Measurements from ENCODE around the gene DCUN1D2. TPM values are rescaled to one million over a fixed set of nuclear protein-coding genes. Genes with fewer than 3 reads are reported as not detected.
A peak's percentile ranks its signal among the peaks of the same experiment; 100 is the strongest.

The DCUN1D2 gene
- total RNA-seq, 1 donor from 2014 or later: 24.6 TPM

DNA sequence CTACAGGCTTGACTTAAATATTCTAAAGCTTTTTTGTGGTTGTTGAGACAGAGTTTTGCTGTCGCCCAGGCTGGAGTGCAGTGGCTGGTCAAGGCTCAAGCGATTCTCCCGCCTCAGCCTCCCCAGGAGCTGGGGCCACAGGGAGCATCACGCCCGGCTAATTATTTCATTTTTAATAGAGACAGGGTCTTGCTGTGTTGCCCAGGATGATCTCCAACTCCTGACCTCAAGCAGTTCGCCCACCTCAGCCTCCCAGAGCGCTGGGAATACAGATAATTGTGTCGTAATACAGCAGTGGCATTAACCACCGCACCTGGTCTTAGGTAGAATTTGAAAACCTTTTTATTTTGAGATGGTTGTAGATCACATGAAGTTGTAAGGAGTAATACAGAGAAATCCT lies 1.5 kb upstream of the DCUN1D2 start:
- intact Hi-C loops (cut with DNase I): no loop called here
- Histone ChIP-seq H3K4me1 (peaks cover 40% of the 10 kb centered on the region), H3K4me3 (peak overlapping the region; percentile 91), H3K36me3 (peaks cover 22% of the 10 kb centered on the region), H3K27ac (no peak overlapping the region), H3K27me3 (no peaks in the 10 kb centered on the region), H3K9me3 (no peaks in the 10 kb centered on the region)
- ATAC-seq (no peak), DNase-seq (no peak)
- TF ChIP-seq, protein P1, sequence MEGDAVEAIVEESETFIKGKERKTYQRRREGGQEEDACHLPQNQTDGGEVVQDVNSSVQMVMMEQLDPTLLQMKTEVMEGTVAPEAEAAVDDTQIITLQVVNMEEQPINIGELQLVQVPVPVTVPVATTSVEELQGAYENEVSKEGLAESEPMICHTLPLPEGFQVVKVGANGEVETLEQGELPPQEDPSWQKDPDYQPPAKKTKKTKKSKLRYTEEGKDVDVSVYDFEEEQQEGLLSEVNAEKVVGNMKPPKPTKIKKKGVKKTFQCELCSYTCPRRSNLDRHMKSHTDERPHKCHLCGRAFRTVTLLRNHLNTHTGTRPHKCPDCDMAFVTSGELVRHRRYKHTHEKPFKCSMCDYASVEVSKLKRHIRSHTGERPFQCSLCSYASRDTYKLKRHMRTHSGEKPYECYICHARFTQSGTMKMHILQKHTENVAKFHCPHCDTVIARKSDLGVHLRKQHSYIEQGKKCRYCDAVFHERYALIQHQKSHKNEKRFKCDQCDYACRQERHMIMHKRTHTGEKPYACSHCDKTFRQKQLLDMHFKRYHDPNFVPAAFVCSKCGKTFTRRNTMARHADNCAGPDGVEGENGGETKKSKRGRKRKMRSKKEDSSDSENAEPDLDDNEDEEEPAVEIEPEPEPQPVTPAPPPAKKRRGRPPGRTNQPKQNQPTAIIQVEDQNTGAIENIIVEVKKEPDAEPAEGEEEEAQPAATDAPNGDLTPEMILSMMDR (IDR thresholded peaks at IDR 0.05): no peak

GRCh38 chr13:113491418-113491883 lies 940 bp upstream of the DCUN1D2 start:
- peak overlapping the region; percentile 85 for H3K27ac ChIP-seq
- ATAC-seq: peak; percentile 6
- H3K4me3 ChIP-seq: peak overlapping the region; percentile 91
- peaks cover 17% of the 10 kb centered on the region for H3K36me3 ChIP-seq
- TF ChIP-seq, protein P1 (IDR thresholded peaks at IDR 0.05): no peak
- peaks cover 40% of the 10 kb centered on the region for H3K4me1 ChIP-seq
- no peaks in the 10 kb centered on the region for H3K9me3 ChIP-seq
- DNase-seq: no peak
- intact Hi-C loops (cut with DNase I): no loop called here
- no peaks in the 10 kb centered on the region for H3K27me3 ChIP-seq

DNA sequence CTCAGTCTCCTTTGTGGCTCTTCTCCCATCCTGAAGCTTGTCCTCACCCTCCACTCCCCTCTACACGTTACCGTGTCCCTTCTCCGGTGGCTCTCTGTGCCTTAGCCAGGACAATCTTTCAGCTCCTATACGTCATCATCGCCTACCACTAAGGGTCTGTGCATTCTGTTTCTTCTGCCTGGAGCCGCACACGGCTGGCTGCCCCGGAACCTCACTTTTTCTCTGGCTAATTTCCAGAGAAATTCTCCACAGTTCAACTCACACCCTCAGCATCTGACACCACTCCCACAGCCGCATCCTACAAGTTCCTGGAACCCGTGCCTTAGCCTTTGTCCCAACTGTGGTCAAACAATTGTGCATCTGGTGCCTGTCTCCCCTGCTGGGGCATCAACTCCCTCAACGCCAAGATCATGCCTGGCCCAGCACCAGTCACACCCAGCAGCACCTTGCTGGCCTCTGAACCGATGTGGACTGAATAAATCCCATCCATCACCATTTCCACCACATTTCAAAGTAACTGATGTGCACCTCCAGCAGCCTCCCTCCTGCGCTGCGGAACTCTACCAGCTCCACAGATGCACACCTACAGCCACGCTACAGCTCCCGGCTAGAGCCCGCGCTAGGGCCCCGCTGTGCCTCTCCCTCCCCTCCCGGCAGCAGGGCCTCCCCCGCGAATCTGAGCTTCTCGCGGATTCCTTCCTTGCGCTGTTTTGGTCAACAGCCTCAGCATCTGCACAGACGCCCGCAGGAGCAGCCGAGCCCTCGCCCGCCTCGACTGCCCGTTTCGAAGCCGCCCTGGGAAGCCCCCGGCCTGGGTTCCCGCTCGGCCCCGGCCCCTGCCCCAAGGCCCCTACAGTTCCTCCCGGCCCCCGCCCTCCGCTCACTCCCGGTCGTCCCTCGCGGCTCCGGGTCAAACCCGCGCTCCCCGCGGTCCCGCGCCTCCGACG lies 689 bp downstream of the DCUN1D2 start:
- no peaks in the 10 kb centered on the region for H3K9me3 ChIP-seq
- peak; percentile 6 for ATAC-seq
- no peaks in the 10 kb centered on the region for H3K27me3 ChIP-seq
- TF ChIP-seq, protein P1 (IDR thresholded peaks at IDR 0.05): no peak
- DNase-seq: no peak
- intact Hi-C loops (cut with DNase I): no loop called here
- H3K4me3 ChIP-seq: peak overlapping the region; percentile 91
- peak overlapping the region; percentile 85 for H3K27ac ChIP-seq
- H3K4me1 ChIP-seq: peaks cover 40% of the 10 kb centered on the region
- H3K36me3 ChIP-seq: peaks cover under 1% of the 10 kb centered on the region

DNA sequence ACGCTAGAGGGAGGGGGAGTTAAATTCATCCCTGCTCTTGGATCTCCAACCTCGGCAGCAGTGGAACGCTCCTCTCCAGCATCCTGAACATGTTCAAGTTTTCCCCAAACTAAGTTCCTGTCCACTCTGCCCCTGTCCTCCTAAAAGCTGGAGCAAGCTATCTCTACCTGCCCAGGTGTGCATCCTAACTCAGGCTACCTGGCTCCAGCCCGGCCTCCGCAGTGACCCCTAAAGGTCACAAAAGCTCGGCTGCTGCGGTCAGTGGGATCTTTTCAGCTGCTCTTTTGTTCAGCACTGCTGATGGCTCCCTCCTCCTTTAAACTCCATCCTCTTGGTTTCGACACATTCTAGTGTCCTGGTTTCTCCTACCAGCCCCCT lies 1.4 kb downstream of the DCUN1D2 start:
- Histone ChIP-seq H3K9me3 (no peaks in the 10 kb centered on the region), H3K4me1 (peaks cover 40% of the 10 kb centered on the region), H3K27ac (no peak overlapping the region), H3K27me3 (no peaks in the 10 kb centered on the region), H3K36me3 (no peaks in the 10 kb centered on the region), H3K4me3 (peak overlapping the region; percentile 91)
- intact Hi-C loops (cut with DNase I): no loop called here
- ATAC-seq (no peak), DNase-seq (no peak)
- TF ChIP-seq, protein P1 (IDR thresholded peaks at IDR 0.05): no peak

DNA sequence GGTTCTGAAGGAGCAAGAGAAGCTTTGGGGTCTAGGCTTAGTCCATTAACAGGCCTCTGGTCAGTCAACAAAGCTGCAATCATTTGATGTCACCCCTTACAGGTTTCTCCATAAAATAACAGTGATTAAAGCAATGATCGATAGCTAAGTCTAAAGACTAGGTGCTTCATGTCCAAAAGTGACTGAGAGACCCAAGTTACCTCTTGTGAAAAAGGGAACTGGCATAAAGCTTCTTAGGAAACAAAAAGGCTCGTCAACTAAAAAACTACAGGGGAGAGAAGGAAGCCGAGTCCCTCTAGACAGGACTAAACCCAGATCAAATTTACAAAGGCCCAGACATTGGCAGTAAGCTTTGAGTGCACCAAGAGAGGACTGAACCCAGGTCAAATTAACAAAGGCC lies 2.2 kb downstream of the DCUN1D2 start:
- Histone ChIP-seq H3K4me1 (peaks cover 31% of the 10 kb centered on the region), H3K4me3 (no peak overlapping the region), H3K27me3 (no peaks in the 10 kb centered on the region), H3K9me3 (no peaks in the 10 kb centered on the region), H3K36me3 (no peaks in the 10 kb centered on the region), H3K27ac (no peak overlapping the region)
- TF ChIP-seq, protein P1 (IDR thresholded peaks at IDR 0.05): no peak
- DNase-seq (no peak), ATAC-seq (no peak)
- intact Hi-C loops (cut with DNase I): no loop called here
